ENCODE measurements around the gene CA10.

The CA10 gene

GRCh38 chr17:51817117-51817516 lies 341.4 kb downstream of the CA10 start:
- Histone ChIP-seq H2AFZ (ENCODE audit: insufficient read depth, low read length, poor library complexity) (no peak overlapping the region), H4K12ac (ENCODE audit: low read depth, low read length) (no peak overlapping the region), H3K4me2 (ENCODE audit: low read length) (no peak overlapping the region), H2BK12ac (ENCODE audit: low read length) (no peak overlapping the region), H2AK5ac (ENCODE audit: low read length) (no peak overlapping the region), H3K18ac (ENCODE audit: low read length) (no peak overlapping the region), H3K14ac (ENCODE audit: low read length) (no peak overlapping the region), H3K27ac (ENCODE audit: low read depth, low read length) (no peak overlapping the region), H3K23ac (ENCODE audit: low read length) (no peak overlapping the region), H2BK5ac (ENCODE audit: low read depth, low read length, poor library complexity) (no peak overlapping the region), H3K27me3 (ENCODE audit: insufficient read depth, low read length) (no peaks in the 10 kb centered on the region), H3K4ac (ENCODE audit: low read depth, low read length) (no peak overlapping the region), H4K91ac (ENCODE audit: low read depth, low read length) (no peak overlapping the region), H3K4me3 (ENCODE audit: low read depth, low read length) (no peak overlapping the region), H3K9ac (ENCODE audit: low read length) (no peak overlapping the region), H3K4me1 (ENCODE audit: control insufficient read depth in 1 of 2, insufficient read depth in 2 of 2, low read length in 2 of 2) (peaks cover 0 to 6% of the 10 kb centered on the region in 2 experiments), H2BK120ac (ENCODE audit: insufficient read depth, low read length, poor library complexity) (no peak overlapping the region), H3K36me3 (ENCODE audit: control insufficient read depth in 1 of 2, insufficient read depth in 2 of 2, low read length in 2 of 2) (no peaks in the 10 kb centered on the region), H3K9me3 (ENCODE audit: insufficient read depth, low read depth, low read length) (no peaks in the 10 kb centered on the region), H3K79me2 (ENCODE audit: control insufficient read depth, insufficient read depth, low read length, poor library complexity) (no peaks in the 10 kb centered on the region), H3K79me1 (ENCODE audit: low read length) (no peaks in the 10 kb centered on the region), H4K8ac (ENCODE audit: low read depth, low read length) (no peak overlapping the region)
- DNase-seq = no peak

GRCh38 chr17:51815097-51815496 lies 343.4 kb downstream of the CA10 start:
- H3K9me3 ChIP-seq (ENCODE audit: insufficient read depth, low read depth, low read length) = no peaks in the 10 kb centered on the region
- no peak overlapping the region for H3K23ac ChIP-seq (ENCODE audit: low read length)
- no peak overlapping the region for H4K91ac ChIP-seq (ENCODE audit: low read depth, low read length)
- H2AFZ ChIP-seq (ENCODE audit: insufficient read depth, low read length, poor library complexity) = no peak overlapping the region
- no peak overlapping the region for H4K8ac ChIP-seq (ENCODE audit: low read depth, low read length)
- no peak overlapping the region for H3K4me2 ChIP-seq (ENCODE audit: low read length)
- no peak overlapping the region for H2BK12ac ChIP-seq (ENCODE audit: low read length)
- H2BK5ac ChIP-seq (ENCODE audit: low read depth, low read length, poor library complexity) = no peak overlapping the region
- H3K9ac ChIP-seq (ENCODE audit: low read length) = no peak overlapping the region
- H2AK5ac ChIP-seq (ENCODE audit: low read length) = no peak overlapping the region
- no peak overlapping the region for H4K12ac ChIP-seq (ENCODE audit: low read depth, low read length)
- no peak for DNase-seq
- no peak overlapping the region for H3K4ac ChIP-seq (ENCODE audit: low read depth, low read length)
- no peaks in the 10 kb centered on the region for H3K79me2 ChIP-seq (ENCODE audit: control insufficient read depth, insufficient read depth, low read length, poor library complexity)
- WGBS (ENCODE audit: extremely low coverage, insufficient coverage, insufficient read length) = no CpG with 5 or more reads among the region's 4 CpGs
- no peaks in the 10 kb centered on the region for H3K27me3 ChIP-seq (ENCODE audit: insufficient read depth, low read length)
- H3K14ac ChIP-seq (ENCODE audit: low read length) = no peak overlapping the region
- H3K4me3 ChIP-seq (ENCODE audit: low read depth, low read length) = no peak overlapping the region
- H3K27ac ChIP-seq (ENCODE audit: low read depth, low read length) = no peak overlapping the region
- H3K18ac ChIP-seq (ENCODE audit: low read length) = no peak overlapping the region
- H2BK120ac ChIP-seq (ENCODE audit: insufficient read depth, low read length, poor library complexity) = no peak overlapping the region
- no peaks in the 10 kb centered on the region for H3K79me1 ChIP-seq (ENCODE audit: low read length)
- H3K36me3 ChIP-seq (ENCODE audit: control insufficient read depth in 1 of 2, insufficient read depth in 2 of 2, low read length in 2 of 2) = no peaks in the 10 kb centered on the region
- H3K4me1 ChIP-seq (ENCODE audit: control insufficient read depth in 1 of 2, insufficient read depth in 2 of 2, low read length in 2 of 2) = peaks cover 0 to 6% of the 10 kb centered on the region in 2 experiments

GRCh38 chr17:51814521-51814920 lies 344.0 kb downstream of the CA10 start:
- Histone ChIP-seq H2BK12ac (ENCODE audit: low read length) (no peak overlapping the region), H3K36me3 (ENCODE audit: control insufficient read depth in 1 of 2, insufficient read depth in 2 of 2, low read length in 2 of 2) (no peaks in the 10 kb centered on the region), H3K18ac (ENCODE audit: low read length) (no peak overlapping the region), H3K4ac (ENCODE audit: low read depth, low read length) (no peak overlapping the region), H2BK120ac (ENCODE audit: insufficient read depth, low read length, poor library complexity) (no peak overlapping the region), H4K91ac (ENCODE audit: low read depth, low read length) (no peak overlapping the region), H3K4me1 (ENCODE audit: control insufficient read depth in 1 of 2, insufficient read depth in 2 of 2, low read length in 2 of 2) (peaks cover 0 to 6% of the 10 kb centered on the region in 2 experiments), H3K27ac (ENCODE audit: low read depth, low read length) (no peak overlapping the region), H3K4me2 (ENCODE audit: low read length) (no peak overlapping the region), H2BK5ac (ENCODE audit: low read depth, low read length, poor library complexity) (no peak overlapping the region), H3K9ac (ENCODE audit: low read length) (no peak overlapping the region), H3K4me3 (ENCODE audit: low read depth, low read length) (no peak overlapping the region), H3K14ac (ENCODE audit: low read length) (no peak overlapping the region), H2AFZ (ENCODE audit: insufficient read depth, low read length, poor library complexity) (no peak overlapping the region), H4K12ac (ENCODE audit: low read depth, low read length) (no peak overlapping the region), H3K79me2 (ENCODE audit: control insufficient read depth, insufficient read depth, low read length, poor library complexity) (no peaks in the 10 kb centered on the region), H3K23ac (ENCODE audit: low read length) (no peak overlapping the region), H2AK5ac (ENCODE audit: low read length) (no peak overlapping the region), H3K79me1 (ENCODE audit: low read length) (no peaks in the 10 kb centered on the region), H4K8ac (ENCODE audit: low read depth, low read length) (no peak overlapping the region), H3K27me3 (ENCODE audit: insufficient read depth, low read length) (no peaks in the 10 kb centered on the region), H3K9me3 (ENCODE audit: insufficient read depth, low read depth, low read length) (no peaks in the 10 kb centered on the region)
- DNase-seq = no peak

DNA sequence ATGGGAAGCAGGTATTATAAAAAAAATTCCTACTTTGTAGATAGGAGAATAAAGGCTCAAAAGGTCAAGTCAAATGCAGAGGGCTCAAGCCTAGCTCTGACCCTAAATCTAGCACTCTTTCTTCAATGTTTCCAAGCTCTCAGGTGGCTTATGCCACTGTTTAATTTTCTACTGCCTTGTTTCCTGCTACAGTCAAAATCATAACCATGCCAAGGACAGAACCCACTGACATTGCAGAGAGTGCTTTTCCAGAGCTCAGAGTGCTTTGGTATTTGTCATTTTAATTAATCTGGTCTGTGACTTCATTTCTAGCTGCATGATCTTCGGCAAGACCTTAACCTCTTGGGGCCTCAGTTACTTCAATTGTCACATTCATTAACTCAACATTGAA lies 344.7 kb downstream of the CA10 start:
- H3K79me1 ChIP-seq (ENCODE audit: low read length) = no peaks in the 10 kb centered on the region
- no peaks in the 10 kb centered on the region for H3K27me3 ChIP-seq (ENCODE audit: insufficient read depth, low read length)
- no CpG with 5 or more reads among the region's 1 CpG for WGBS (ENCODE audit: extremely low coverage, insufficient coverage, insufficient read length)
- no peak overlapping the region for H2BK12ac ChIP-seq (ENCODE audit: low read length)
- DNase-seq = no peak
- no peaks in the 10 kb centered on the region for H3K9me3 ChIP-seq (ENCODE audit: insufficient read depth, low read depth, low read length)
- no peak overlapping the region for H3K9ac ChIP-seq (ENCODE audit: low read length)
- no peak overlapping the region for H3K23ac ChIP-seq (ENCODE audit: low read length)
- H3K27ac ChIP-seq (ENCODE audit: low read depth, low read length) = no peak overlapping the region
- H3K79me2 ChIP-seq (ENCODE audit: control insufficient read depth, insufficient read depth, low read length, poor library complexity) = no peaks in the 10 kb centered on the region
- no peak overlapping the region for H4K91ac ChIP-seq (ENCODE audit: low read depth, low read length)
- no peak overlapping the region for H2AK5ac ChIP-seq (ENCODE audit: low read length)
- no peak overlapping the region for H4K8ac ChIP-seq (ENCODE audit: low read depth, low read length)
- H3K4ac ChIP-seq (ENCODE audit: low read depth, low read length) = no peak overlapping the region
- H4K12ac ChIP-seq (ENCODE audit: low read depth, low read length) = no peak overlapping the region
- no peak overlapping the region for H3K4me3 ChIP-seq (ENCODE audit: low read depth, low read length)
- H3K4me1 ChIP-seq (ENCODE audit: control insufficient read depth in 1 of 2, insufficient read depth in 2 of 2, low read length in 2 of 2) = peaks cover 0 to 6% of the 10 kb centered on the region in 2 experiments
- H2AFZ ChIP-seq (ENCODE audit: insufficient read depth, low read length, poor library complexity) = no peak overlapping the region
- H3K36me3 ChIP-seq (ENCODE audit: control insufficient read depth in 1 of 2, insufficient read depth in 2 of 2, low read length in 2 of 2) = no peaks in the 10 kb centered on the region
- H3K14ac ChIP-seq (ENCODE audit: low read length) = no peak overlapping the region
- no peak overlapping the region for H3K18ac ChIP-seq (ENCODE audit: low read length)
- no peak overlapping the region for H2BK5ac ChIP-seq (ENCODE audit: low read depth, low read length, poor library complexity)
- no peak overlapping the region for H2BK120ac ChIP-seq (ENCODE audit: insufficient read depth, low read length, poor library complexity)
- H3K4me2 ChIP-seq (ENCODE audit: low read length) = no peak overlapping the region

Measured in trophoblast cell (in vitro differentiated cells and primary cell).